ENCODE measurements around the gene HMCN2.

HMCN2 gene

DNA sequence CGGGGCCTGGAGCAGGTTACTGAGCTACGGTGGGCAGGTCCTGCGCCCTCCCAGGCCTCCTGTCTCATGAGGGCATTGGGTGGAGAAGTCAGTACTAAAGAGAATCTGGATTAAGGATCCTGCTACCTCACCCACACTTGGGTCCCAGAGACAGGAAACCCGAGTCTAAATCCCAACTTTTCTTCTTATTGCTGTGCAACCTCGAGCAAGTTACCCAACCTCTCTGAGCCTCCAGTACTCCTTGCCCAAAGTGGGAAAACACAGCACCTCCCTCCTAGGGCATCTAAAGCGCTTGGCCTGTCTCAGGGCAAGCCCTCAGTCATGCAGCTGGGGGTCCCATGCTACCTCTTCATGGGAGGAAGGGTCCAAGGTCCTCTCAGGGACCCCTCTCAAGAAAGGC lies 207.4 kb downstream of the HMCN2 start:
- DNase-seq: no peak
- H3K4me2 ChIP-seq (ENCODE audit: low read depth, low read length): no peak overlapping the region

DNA sequence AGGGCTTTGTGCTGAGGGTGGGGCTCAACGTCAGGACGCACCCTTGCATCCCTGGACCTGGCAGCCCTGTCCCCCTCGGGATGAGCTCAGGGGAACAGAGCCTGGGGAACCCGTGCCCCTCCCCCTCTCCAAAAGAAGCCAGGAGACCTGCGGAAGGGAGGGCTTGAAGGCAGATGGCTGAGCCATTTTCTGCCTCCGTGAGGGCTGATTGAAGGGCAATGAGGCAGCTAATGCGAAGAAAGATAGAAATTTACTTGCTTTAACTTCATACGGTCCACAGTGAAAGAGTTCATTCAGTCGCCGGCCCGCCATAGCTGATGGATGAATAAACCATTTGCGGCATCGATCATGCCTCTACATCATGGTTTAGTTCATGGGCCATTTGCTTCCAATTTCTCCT lies 208.0 kb downstream of the HMCN2 start:
- H3K27ac ChIP-seq (ENCODE audit: low read length): no peak overlapping the region
- no peaks in the 10 kb centered on the region for H3K9me2 ChIP-seq (replicated peaks; ENCODE audit: insufficient read depth, low read length)
- peaks cover 87% of the 10 kb centered on the region for H3K27me3 ChIP-seq (replicated peaks; ENCODE audit: insufficient read depth, low read length)
- no peaks in the 10 kb centered on the region for H3K9me3 ChIP-seq (replicated peaks; ENCODE audit: insufficient read depth, low read length)
- DNase-seq: no peak
- no peaks in the 10 kb centered on the region for H4K20me1 ChIP-seq (ENCODE audit: insufficient read depth, low read length)
- no peak overlapping the region for H3K9ac ChIP-seq (ENCODE audit: low read length)
- no peaks in the 10 kb centered on the region for H3K36me3 ChIP-seq (replicated peaks; ENCODE audit: insufficient read depth, low read length)
- H3F3A ChIP-seq (ENCODE audit: insufficient read depth, low read length): no peaks in the 10 kb centered on the region
- no peaks in the 10 kb centered on the region for H3K4me1 ChIP-seq (ENCODE audit: low read length)
- H3K4me3 ChIP-seq (ENCODE audit: low read length): no peak overlapping the region
- no peak for TF ChIP-seq EZH2 (optimal IDR thresholded peaks at IDR 0.05; ENCODE audit: low read depth, low read length)
- no peak for TF ChIP-seq EZH2phosphoT487 (IDR thresholded peaks at IDR 0.05; ENCODE audit: low read length)
- TF ChIP-seq, protein P1, sequence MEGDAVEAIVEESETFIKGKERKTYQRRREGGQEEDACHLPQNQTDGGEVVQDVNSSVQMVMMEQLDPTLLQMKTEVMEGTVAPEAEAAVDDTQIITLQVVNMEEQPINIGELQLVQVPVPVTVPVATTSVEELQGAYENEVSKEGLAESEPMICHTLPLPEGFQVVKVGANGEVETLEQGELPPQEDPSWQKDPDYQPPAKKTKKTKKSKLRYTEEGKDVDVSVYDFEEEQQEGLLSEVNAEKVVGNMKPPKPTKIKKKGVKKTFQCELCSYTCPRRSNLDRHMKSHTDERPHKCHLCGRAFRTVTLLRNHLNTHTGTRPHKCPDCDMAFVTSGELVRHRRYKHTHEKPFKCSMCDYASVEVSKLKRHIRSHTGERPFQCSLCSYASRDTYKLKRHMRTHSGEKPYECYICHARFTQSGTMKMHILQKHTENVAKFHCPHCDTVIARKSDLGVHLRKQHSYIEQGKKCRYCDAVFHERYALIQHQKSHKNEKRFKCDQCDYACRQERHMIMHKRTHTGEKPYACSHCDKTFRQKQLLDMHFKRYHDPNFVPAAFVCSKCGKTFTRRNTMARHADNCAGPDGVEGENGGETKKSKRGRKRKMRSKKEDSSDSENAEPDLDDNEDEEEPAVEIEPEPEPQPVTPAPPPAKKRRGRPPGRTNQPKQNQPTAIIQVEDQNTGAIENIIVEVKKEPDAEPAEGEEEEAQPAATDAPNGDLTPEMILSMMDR (IDR thresholded peaks at IDR 0.05; ENCODE audit: low read length): no peak
- H2AFZ ChIP-seq (ENCODE audit: low read length): no peak overlapping the region
- no peaks in the 10 kb centered on the region for H3K79me2 ChIP-seq (ENCODE audit: low read length)
- H3K4me2 ChIP-seq (ENCODE audit: low read depth, low read length): no peak overlapping the region

More for the DNA sequence above, 207.4 kb downstream of the HMCN2 start:
- H4K20me1 ChIP-seq (ENCODE audit: insufficient read depth, low read length): no peaks in the 10 kb centered on the region
- no peaks in the 10 kb centered on the region for H3K9me2 ChIP-seq (replicated peaks; ENCODE audit: insufficient read depth, low read length)
- no peak overlapping the region for H3K4me3 ChIP-seq (ENCODE audit: low read length)
- H2AFZ ChIP-seq (ENCODE audit: low read length): no peak overlapping the region
- H3F3A ChIP-seq (ENCODE audit: insufficient read depth, low read length): no peaks in the 10 kb centered on the region
- peaks cover 86% of the 10 kb centered on the region for H3K27me3 ChIP-seq (replicated peaks; ENCODE audit: insufficient read depth, low read length)
- no peak overlapping the region for H3K9ac ChIP-seq (ENCODE audit: low read length)
- TF ChIP-seq, protein P1 (IDR thresholded peaks at IDR 0.05; ENCODE audit: low read length): no peak
- TF ChIP-seq EZH2phosphoT487 (IDR thresholded peaks at IDR 0.05; ENCODE audit: low read length) (no peak), EZH2 (optimal IDR thresholded peaks at IDR 0.05; ENCODE audit: low read depth, low read length) (no peak)
- no peaks in the 10 kb centered on the region for H3K36me3 ChIP-seq (replicated peaks; ENCODE audit: insufficient read depth, low read length)
- no peaks in the 10 kb centered on the region for H3K9me3 ChIP-seq (replicated peaks; ENCODE audit: insufficient read depth, low read length)
- H3K79me2 ChIP-seq (ENCODE audit: low read length): no peaks in the 10 kb centered on the region
- no peak overlapping the region for H3K27ac ChIP-seq (ENCODE audit: low read length)
- no peaks in the 10 kb centered on the region for H3K4me1 ChIP-seq (ENCODE audit: low read length)

DNA sequence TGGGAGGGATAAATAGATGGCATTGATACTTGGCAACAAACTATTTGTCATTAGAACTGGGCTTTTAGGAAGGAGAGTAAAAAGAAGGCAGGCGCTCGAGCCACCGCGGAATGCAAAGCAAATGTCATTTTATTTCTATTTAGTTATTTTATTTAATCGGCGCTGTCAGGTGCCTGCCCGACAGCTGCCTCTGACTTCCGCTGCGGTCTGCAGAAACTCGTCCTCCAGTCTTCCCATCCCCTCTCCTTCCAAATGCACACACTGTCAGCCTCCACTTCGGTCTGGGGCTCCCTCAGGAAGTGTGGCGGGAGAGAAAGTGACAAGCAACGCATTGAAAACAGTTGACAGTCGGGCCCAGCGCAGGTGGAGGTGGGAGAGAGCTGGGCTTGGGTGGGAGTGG lies 208.5 kb downstream of the HMCN2 start:
- Histone ChIP-seq H3K27me3 (replicated peaks; ENCODE audit: insufficient read depth, low read length) (peaks cover 84% of the 10 kb centered on the region), H3K9ac (ENCODE audit: low read length) (no peak overlapping the region), H3K4me2 (ENCODE audit: low read depth, low read length) (no peak overlapping the region), H3K36me3 (replicated peaks; ENCODE audit: insufficient read depth, low read length) (no peaks in the 10 kb centered on the region), H4K20me1 (ENCODE audit: insufficient read depth, low read length) (no peaks in the 10 kb centered on the region), H3K9me2 (replicated peaks; ENCODE audit: insufficient read depth, low read length) (no peaks in the 10 kb centered on the region), H3F3A (ENCODE audit: insufficient read depth, low read length) (no peaks in the 10 kb centered on the region), H3K79me2 (ENCODE audit: low read length) (no peaks in the 10 kb centered on the region), H2AFZ (ENCODE audit: low read length) (no peak overlapping the region), H3K4me1 (ENCODE audit: low read length) (no peaks in the 10 kb centered on the region), H3K9me3 (replicated peaks; ENCODE audit: insufficient read depth, low read length) (no peaks in the 10 kb centered on the region), H3K27ac (ENCODE audit: low read length) (no peak overlapping the region), H3K4me3 (ENCODE audit: low read length) (no peak overlapping the region)
- DNase-seq: no peak
- TF ChIP-seq EZH2phosphoT487 (IDR thresholded peaks at IDR 0.05; ENCODE audit: low read length) (no peak), EZH2 (optimal IDR thresholded peaks at IDR 0.05; ENCODE audit: low read depth, low read length) (no peak)
- TF ChIP-seq, protein P1 (IDR thresholded peaks at IDR 0.05; ENCODE audit: low read length): no peak
